HG03378 (cell line): ENCODE measurements around the gene ARHGAP6.
"Not testable (repeated sequence)": the region's sequence is repeated elsewhere in the genome, so short reads cannot be mapped to it uniquely, and the experiment has no call there.

Experiments used
- ATAC-seq: cut with Tn5 transposase; IDR thresholded peaks from one replicate; pipeline ENCODE4 v1.9.1; 2021; ENCODE audit warnings: mild to moderate bottlenecking, moderate library complexity; ENCODE audit not compliant: unreplicated experiment

The ARHGAP6 gene

GRCh38 chrX:11261260-11261659 is 404.5 kb downstream of the ARHGAP6 start:
- no peak for ATAC-seq

GRCh38 chrX:11259437-11259836 is 406.3 kb downstream of the ARHGAP6 start:
- ATAC-seq = no peak

GRCh38 chrX:11257711-11258110 is 408.0 kb downstream of the ARHGAP6 start:
- ATAC-seq = no peak

- no peak for ATAC-seq
Observed at GRCh38 chrX:11257290-11257689, 408.4 kb downstream of the ARHGAP6 start.

GRCh38 chrX:11254417-11255109 is 411.2 kb downstream of the ARHGAP6 start:
- ATAC-seq = no peak

- no peak for ATAC-seq
Observed at GRCh38 chrX:11244636-11245035, 421.1 kb downstream of the ARHGAP6 start.

GRCh38 chrX:11242704-11243103 is 423.0 kb downstream of the ARHGAP6 start:
- no peak for ATAC-seq

GRCh38 chrX:11241720-11242119 is 424.0 kb downstream of the ARHGAP6 start:
- no peak for ATAC-seq

- peak; percentile 66 for ATAC-seq
Observed at GRCh38 chrX:11239230-11239629, 426.5 kb downstream of the ARHGAP6 start.

GRCh38 chrX:11235377-11235776 is 430.3 kb downstream of the ARHGAP6 start:
- ATAC-seq = not testable (repeated sequence)

GRCh38 chrX:11215191-11215921 is 450.4 kb downstream of the ARHGAP6 start:
- no peak for ATAC-seq

GRCh38 chrX:11214346-11215190 is 451.2 kb downstream of the ARHGAP6 start:
- no peak for ATAC-seq

- ATAC-seq = no peak
Observed at GRCh38 chrX:11212741-11213140, 453.0 kb downstream of the ARHGAP6 start.

- no peak for ATAC-seq
Observed at GRCh38 chrX:11210415-11210801, 455.3 kb downstream of the ARHGAP6 start.

- no peak for ATAC-seq
Observed at GRCh38 chrX:11209798-11210414, 455.8 kb downstream of the ARHGAP6 start.

- ATAC-seq = no peak
Observed at GRCh38 chrX:11206716-11207115, 459.0 kb downstream of the ARHGAP6 start.

GRCh38 chrX:11205796-11206195 is 459.9 kb downstream of the ARHGAP6 start:
- ATAC-seq = no peak

- ATAC-seq = no peak
Observed at GRCh38 chrX:11197671-11198070, 468.0 kb downstream of the ARHGAP6 start.

- ATAC-seq = no peak
Observed at GRCh38 chrX:11196476-11196875, 469.2 kb downstream of the ARHGAP6 start.

- ATAC-seq = no peak
Observed at GRCh38 chrX:11193035-11193469, 472.7 kb downstream of the ARHGAP6 start.
